A673 (cell line): Measurements from ENCODE around the gene PI4K2B.

ENCODE experiments used
- CTCF ChIP-seq: fragments of 300-800, 200-600 bp; sonication (generic); conservative IDR thresholded peaks from 2 replicates; pipeline ENCODE4 v1.5.1; 2017; ENCODE audit warnings: low read depth, mild to moderate bottlenecking, antibody characterized with exemption, low read length, moderate library complexity, mixed read lengths
- EZH2 ChIP-seq: fragments of 200-600 bp; sonication (generic); IDR thresholded peaks from 2 replicates; pipeline ENCODE4 v1.6.1; 2017; ENCODE audit warnings: borderline replicate concordance, low read depth, mild to moderate bottlenecking, mixed read lengths, antibody characterized with exemption, low read length; ENCODE audit not compliant: poor library complexity, severe bottlenecking

- TF ChIP-seq CTCF (no peak), EZH2 (no peak)
Observed at GRCh38 chr4:25245181-25245580, 11.3 kb downstream of the PI4K2B start.
